ENCODE results near the gene ZSWIM3. TPM values are rescaled to one million over a fixed set of nuclear protein-coding genes. Genes with fewer than 3 reads are reported as not detected.

ZSWIM3 gene
- total and polyA plus RNA-seq, 2 of the 13 experiments (the other 11 are each of a cell fraction or from before 2014, with no cell fraction given) = 5.2 to 5.8 TPM

GRCh38 chr20:45833883-45834796 is 23.3 kb upstream of the ZSWIM3 start (continued):
- TF ChIP-seq KDM2A (CRISPR knock-in tag; IDR thresholded peaks at IDR 0.05; ENCODE audit: borderline replicate concordance, low read depth) = peak; percentile 80
- TF ChIP-seq ZBTB7B (CRISPR knock-in tag; IDR thresholded peaks at IDR 0.05) = peak; percentile 29; the same call in 1 of the 2 replicates
- TF ChIP-seq SRY (CRISPR knock-in tag; IDR thresholded peaks at IDR 0.05) = peak; percentile 43; the same call in 1 of the 2 replicates
- TF ChIP-seq ZNF501 (CRISPR knock-in tag; IDR thresholded peaks at IDR 0.05) = peak; percentile 38; the same call in 1 of the 2 replicates
- TF ChIP-seq SPEN (CRISPR knock-in tag; IDR thresholded peaks at IDR 0.05; ENCODE audit: low read depth) = peak; percentile 12
- TF ChIP-seq, protein P1, sequence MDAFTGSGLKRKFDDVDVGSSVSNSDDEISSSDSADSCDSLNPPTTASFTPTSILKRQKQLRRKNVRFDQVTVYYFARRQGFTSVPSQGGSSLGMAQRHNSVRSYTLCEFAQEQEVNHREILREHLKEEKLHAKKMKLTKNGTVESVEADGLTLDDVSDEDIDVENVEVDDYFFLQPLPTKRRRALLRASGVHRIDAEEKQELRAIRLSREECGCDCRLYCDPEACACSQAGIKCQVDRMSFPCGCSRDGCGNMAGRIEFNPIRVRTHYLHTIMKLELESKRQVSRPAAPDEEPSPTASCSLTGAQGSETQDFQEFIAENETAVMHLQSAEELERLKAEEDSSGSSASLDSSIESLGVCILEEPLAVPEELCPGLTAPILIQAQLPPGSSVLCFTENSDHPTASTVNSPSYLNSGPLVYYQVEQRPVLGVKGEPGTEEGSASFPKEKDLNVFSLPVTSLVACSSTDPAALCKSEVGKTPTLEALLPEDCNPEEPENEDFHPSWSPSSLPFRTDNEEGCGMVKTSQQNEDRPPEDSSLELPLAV (CRISPR knock-in tag; conservative IDR thresholded peaks at IDR 0.05; ENCODE audit: low read depth) = 0 out of 2 replicates have a peak, but pooled peaks have one; percentile 49
- TF ChIP-seq RBFOX2 (IDR thresholded peaks at IDR 0.05; ENCODE audit: low read depth, low read length) = peak; percentile 98
- TF ChIP-seq AGO1 (IDR thresholded peaks at IDR 0.05; ENCODE audit: low read depth, low read length, poor library complexity, severe bottlenecking) = peak; percentile 93
- TF ChIP-seq ZNF343 (CRISPR knock-in tag; IDR thresholded peaks at IDR 0.05) = 0 out of 2 replicates have a peak, but pooled peaks have one; percentile 18
- peak; percentile 33; the same call in 1 of the 2 replicates for TF ChIP-seq ZNF564 (CRISPR knock-in tag; IDR thresholded peaks at IDR 0.05)
- TF ChIP-seq, protein P2, sequence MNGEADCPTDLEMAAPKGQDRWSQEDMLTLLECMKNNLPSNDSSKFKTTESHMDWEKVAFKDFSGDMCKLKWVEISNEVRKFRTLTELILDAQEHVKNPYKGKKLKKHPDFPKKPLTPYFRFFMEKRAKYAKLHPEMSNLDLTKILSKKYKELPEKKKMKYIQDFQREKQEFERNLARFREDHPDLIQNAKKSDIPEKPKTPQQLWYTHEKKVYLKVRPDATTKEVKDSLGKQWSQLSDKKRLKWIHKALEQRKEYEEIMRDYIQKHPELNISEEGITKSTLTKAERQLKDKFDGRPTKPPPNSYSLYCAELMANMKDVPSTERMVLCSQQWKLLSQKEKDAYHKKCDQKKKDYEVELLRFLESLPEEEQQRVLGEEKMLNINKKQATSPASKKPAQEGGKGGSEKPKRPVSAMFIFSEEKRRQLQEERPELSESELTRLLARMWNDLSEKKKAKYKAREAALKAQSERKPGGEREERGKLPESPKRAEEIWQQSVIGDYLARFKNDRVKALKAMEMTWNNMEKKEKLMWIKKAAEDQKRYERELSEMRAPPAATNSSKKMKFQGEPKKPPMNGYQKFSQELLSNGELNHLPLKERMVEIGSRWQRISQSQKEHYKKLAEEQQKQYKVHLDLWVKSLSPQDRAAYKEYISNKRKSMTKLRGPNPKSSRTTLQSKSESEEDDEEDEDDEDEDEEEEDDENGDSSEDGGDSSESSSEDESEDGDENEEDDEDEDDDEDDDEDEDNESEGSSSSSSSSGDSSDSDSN (CRISPR knock-in tag; IDR thresholded peaks at IDR 0.05) = peak; percentile 69
- TF ChIP-seq REL (CRISPR knock-in tag; conservative IDR thresholded peaks at IDR 0.05) = peak; percentile 88; the same call in 1 of the 2 replicates
- TF ChIP-seq, protein P3, sequence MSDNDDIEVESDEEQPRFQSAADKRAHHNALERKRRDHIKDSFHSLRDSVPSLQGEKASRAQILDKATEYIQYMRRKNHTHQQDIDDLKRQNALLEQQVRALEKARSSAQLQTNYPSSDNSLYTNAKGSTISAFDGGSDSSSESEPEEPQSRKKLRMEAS (IDR thresholded peaks at IDR 0.05) = peak; percentile 70
- TF ChIP-seq GLI4 (CRISPR knock-in tag; IDR thresholded peaks at IDR 0.05; ENCODE audit: borderline replicate concordance) = peak; percentile 10; the same call in 1 of the 2 replicates
- TF ChIP-seq ZBTB38 (CRISPR knock-in tag; IDR thresholded peaks at IDR 0.05) = peak; percentile 88
- peak; percentile 90; the same call in 1 of the 2 replicates for TF ChIP-seq ATAD3A (CRISPR knock-in tag; IDR thresholded peaks at IDR 0.05)
- TF ChIP-seq, protein P4, sequence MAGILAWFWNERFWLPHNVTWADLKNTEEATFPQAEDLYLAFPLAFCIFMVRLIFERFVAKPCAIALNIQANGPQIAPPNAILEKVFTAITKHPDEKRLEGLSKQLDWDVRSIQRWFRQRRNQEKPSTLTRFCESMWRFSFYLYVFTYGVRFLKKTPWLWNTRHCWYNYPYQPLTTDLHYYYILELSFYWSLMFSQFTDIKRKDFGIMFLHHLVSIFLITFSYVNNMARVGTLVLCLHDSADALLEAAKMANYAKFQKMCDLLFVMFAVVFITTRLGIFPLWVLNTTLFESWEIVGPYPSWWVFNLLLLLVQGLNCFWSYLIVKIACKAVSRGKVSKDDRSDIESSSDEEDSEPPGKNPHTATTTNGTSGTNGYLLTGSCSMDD (CRISPR knock-in tag; IDR thresholded peaks at IDR 0.05) = 0 out of 2 replicates have a peak, but pooled peaks have one; percentile 14

Data from HepG2 (cell line).